ENCODE data around the gene DENND2A. TPM values are rescaled to one million over a fixed set of nuclear protein-coding genes. Genes with fewer than 3 reads are reported as not detected.

Gene DENND2A
- polyA plus RNA-seq, 2 of the 4 experiments (the other 2 are of a cell fraction): 0.37 to 0.63 TPM

DNA sequence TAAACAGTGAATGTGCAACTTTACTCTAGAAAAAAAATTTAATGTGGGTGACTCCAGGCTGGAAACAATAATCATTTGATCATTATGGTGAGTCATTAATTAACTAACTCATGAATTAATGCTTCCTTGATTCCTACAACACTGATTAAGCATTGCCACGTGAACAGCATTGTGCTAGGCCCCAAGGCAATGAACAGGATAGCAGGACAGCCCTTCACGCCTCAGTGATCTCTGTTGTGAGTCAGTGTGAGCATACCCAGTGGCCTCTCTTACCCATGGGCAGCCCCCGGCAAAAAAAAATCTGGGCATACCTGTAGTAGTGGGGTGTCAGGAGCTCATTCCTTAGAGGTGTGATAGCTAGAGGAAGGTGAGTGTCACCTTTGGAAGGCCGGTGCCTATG is 76.0 kb downstream of the DENND2A start (continued):
- TF ChIP-seq, protein P1, sequence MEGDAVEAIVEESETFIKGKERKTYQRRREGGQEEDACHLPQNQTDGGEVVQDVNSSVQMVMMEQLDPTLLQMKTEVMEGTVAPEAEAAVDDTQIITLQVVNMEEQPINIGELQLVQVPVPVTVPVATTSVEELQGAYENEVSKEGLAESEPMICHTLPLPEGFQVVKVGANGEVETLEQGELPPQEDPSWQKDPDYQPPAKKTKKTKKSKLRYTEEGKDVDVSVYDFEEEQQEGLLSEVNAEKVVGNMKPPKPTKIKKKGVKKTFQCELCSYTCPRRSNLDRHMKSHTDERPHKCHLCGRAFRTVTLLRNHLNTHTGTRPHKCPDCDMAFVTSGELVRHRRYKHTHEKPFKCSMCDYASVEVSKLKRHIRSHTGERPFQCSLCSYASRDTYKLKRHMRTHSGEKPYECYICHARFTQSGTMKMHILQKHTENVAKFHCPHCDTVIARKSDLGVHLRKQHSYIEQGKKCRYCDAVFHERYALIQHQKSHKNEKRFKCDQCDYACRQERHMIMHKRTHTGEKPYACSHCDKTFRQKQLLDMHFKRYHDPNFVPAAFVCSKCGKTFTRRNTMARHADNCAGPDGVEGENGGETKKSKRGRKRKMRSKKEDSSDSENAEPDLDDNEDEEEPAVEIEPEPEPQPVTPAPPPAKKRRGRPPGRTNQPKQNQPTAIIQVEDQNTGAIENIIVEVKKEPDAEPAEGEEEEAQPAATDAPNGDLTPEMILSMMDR (IDR thresholded peaks at IDR 0.05): no peak
- no peak for TF ChIP-seq RARB (CRISPR knock-in tag; IDR thresholded peaks at IDR 0.05)

DNA sequence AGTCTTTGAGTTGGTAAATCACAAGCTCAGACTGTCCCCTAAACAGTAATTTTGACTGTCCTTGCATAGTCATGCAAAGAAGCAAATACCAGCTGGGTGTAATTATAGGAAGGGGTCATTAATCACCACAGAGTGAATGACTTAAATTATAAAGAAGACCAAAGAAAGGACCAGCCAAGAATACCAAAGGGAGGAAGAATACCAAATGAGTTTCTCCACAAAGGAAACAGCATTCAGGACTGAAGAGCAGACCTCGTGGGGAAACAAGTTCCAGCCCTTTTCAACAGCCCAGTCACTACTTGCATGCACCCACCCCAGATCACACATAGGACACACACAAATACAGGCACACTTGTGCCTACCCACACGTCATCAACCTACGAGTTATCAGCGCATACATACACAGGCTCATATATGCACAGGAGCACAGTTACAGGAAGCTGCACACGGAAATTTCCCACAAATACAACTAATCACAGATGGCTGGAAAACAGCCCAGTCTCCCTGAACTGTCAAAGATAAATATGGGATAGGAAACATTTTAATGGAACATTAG is 77.6 kb downstream of the DENND2A start:
- CTCF ChIA-PET: interaction anchor here (1.1 to 2.6 kb wide), 3 partner anchors 12 to 90 kb away, joined by 3 to 5 read pairs (median 4); no protein-coding TSS in a partner anchor
- no peak for DNase-seq (ENCODE audit: low read depth in 1 of 2, low spot score in 1 of 2)
- H3K9me3 ChIP-seq: no peaks in the 10 kb centered on the region
- no peak overlapping the region for H3K27ac ChIP-seq
- POLR2A ChIA-PET: no interaction called here
- WGBS (ENCODE audit: missing lambda C conversion rate): 68% methylated on average over 5 of the region's 5 CpGs
- no peak overlapping the region for H3K4me3 ChIP-seq
- no peak overlapping the region for H3K4me2 ChIP-seq
- no peak for FAIRE-seq
- peaks cover 25% of the 10 kb centered on the region for H3K4me1 ChIP-seq
- no peak for TF ChIP-seq HEYL (CRISPR knock-in tag; IDR thresholded peaks at IDR 0.05)
- ATAC-seq: no peak

DNA sequence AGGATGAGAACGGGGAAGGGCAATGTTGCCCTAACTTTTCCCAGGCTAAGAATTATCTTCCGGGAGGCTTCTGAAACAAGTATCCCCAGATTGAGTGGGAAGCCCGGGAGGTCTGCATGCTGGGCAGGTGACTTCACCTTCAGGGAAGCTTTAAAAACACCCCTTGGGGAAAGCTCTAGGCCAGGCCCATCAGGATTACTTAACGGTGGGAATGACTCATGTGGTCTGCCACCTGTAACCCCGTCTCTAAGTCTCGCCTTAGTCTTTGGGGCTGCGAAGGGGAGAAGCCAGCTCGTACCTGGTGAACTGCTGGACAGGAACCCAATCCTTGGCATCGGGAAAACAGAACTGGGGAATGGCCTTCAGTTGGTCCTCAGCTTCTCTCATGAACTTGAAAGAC is 81.2 kb downstream of the DENND2A start:
- CTCF ChIA-PET: interaction anchor here (0.8 to 2.0 kb wide), 3 partner anchors 10 to 42 kb away, joined by 3 to 7 read pairs (median 5); no protein-coding TSS in a partner anchor
- POLR2A ChIA-PET: no interaction called here
- no peak for TF ChIP-seq MYC (IDR thresholded peaks at IDR 0.05; ENCODE audit: borderline replicate concordance, low read length)
- TF ChIP-seq TFCP2L1 (CRISPR knock-in tag; IDR thresholded peaks at IDR 0.05): no peak
- no peak for TF ChIP-seq CHD4 (IDR thresholded peaks at IDR 0.05; ENCODE audit: borderline replicate concordance)
- TF ChIP-seq RFX5 (IDR thresholded peaks at IDR 0.05): no peak
- no peak for TF ChIP-seq TP53 (CRISPR knock-in tag; IDR thresholded peaks at IDR 0.05)
- no peak for TF ChIP-seq KDM5A (IDR thresholded peaks at IDR 0.05)
- no peak for TF ChIP-seq HOXA7 (CRISPR knock-in tag; IDR thresholded peaks at IDR 0.05)
- TF ChIP-seq ZC3H11A (IDR thresholded peaks at IDR 0.05): no peak
- TF ChIP-seq ZSCAN20 (CRISPR knock-in tag; IDR thresholded peaks at IDR 0.05): no peak
- TF ChIP-seq SREBF2 (IDR thresholded peaks at IDR 0.05): no peak
- 0 out of 3 replicates have a peak, but pooled peaks cover 4% of the 10 kb centered on the region for H3K4me1 ChIP-seq
- no peak overlapping the region for H3K4me2 ChIP-seq
- H3K9me3 ChIP-seq: no peaks in the 10 kb centered on the region
- no peak overlapping the region for H3K27ac ChIP-seq
- no peak for ATAC-seq
- no peak overlapping the region for H3K4me3 ChIP-seq
- no peak for FAIRE-seq
- 76% methylated on average over 9 of the region's 9 CpGs for WGBS (ENCODE audit: missing lambda C conversion rate)
- no peak for DNase-seq (ENCODE audit: low read depth in 1 of 2, low spot score in 1 of 2)

DNA sequence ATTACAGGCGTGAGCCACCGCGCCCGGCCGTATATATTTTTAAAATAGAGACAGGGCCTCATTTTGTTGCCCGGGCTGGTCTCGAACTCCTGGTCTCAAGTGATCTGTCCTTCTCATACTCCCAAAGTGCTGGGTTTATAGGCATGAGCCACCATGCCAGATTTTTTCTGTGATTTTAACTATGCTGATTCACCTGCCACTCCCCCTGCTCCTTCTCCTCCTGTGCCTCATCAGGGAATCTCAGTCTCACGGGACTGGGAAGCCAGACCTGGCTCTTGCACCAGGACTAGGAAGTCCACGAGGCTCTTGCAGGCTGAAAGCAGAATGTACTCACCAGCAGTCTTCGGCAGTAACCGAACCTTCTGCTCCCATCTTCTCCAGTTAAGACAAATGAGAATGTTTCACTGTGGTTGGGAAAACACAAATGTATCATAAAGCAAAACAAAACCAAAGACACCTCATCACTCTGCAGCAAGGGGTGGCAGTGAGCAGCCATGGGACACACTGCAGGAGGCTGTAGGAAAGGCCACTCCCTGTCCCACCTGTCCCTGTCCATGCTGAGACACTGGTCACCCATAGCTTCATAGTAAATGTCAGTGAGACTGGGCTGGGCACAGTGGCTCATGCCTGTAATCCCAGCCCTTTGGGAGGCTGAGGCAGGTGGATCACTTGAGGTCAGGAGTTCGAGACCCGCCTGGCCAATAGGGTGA is 82.6 kb downstream of the DENND2A start:
- DNase-seq (ENCODE audit: low read depth in 1 of 2, low spot score in 1 of 2) (no peak), FAIRE-seq (no peak), ATAC-seq (peak; percentile 51 to 56; a peak in 5 of 6 replicates)
- TF ChIP-seq, protein P2, sequence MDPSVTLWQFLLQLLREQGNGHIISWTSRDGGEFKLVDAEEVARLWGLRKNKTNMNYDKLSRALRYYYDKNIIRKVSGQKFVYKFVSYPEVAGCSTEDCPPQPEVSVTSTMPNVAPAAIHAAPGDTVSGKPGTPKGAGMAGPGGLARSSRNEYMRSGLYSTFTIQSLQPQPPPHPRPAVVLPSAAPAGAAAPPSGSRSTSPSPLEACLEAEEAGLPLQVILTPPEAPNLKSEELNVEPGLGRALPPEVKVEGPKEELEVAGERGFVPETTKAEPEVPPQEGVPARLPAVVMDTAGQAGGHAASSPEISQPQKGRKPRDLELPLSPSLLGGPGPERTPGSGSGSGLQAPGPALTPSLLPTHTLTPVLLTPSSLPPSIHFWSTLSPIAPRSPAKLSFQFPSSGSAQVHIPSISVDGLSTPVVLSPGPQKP (IDR thresholded peaks at IDR 0.05; ENCODE audit: low read depth, low read length): no peak
- TF ChIP-seq RAD21 (conservative IDR thresholded peaks at IDR 0.05 in 1 of 2, IDR thresholded peaks at IDR 0.05 in 1 of 2): no peak
- TF ChIP-seq, protein P3, sequence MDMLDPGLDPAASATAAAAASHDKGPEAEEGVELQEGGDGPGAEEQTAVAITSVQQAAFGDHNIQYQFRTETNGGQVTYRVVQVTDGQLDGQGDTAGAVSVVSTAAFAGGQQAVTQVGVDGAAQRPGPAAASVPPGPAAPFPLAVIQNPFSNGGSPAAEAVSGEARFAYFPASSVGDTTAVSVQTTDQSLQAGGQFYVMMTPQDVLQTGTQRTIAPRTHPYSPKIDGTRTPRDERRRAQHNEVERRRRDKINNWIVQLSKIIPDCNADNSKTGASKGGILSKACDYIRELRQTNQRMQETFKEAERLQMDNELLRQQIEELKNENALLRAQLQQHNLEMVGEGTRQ (IDR thresholded peaks at IDR 0.05): no peak
- TF ChIP-seq, protein P4, sequence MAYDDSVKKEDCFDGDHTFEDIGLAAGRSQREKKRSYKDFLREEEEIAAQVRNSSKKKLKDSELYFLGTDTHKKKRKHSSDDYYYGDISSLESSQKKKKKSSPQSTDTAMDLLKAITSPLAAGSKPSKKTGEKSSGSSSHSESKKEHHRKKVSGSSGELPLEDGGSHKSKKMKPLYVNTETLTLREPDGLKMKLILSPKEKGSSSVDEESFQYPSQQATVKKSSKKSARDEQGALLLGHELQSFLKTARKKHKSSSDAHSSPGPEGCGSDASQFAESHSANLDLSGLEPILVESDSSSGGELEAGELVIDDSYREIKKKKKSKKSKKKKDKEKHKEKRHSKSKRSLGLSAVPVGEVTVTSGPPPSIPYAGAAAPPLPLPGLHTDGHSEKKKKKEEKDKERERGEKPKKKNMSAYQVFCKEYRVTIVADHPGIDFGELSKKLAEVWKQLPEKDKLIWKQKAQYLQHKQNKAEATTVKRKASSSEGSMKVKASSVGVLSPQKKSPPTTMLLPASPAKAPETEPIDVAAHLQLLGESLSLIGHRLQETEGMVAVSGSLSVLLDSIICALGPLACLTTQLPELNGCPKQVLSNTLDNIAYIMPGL (CRISPR knock-in tag; IDR thresholded peaks at IDR 0.05; ENCODE audit: borderline replicate concordance): no peak
- TF ChIP-seq KDM1A (IDR thresholded peaks at IDR 0.05; ENCODE audit: low read depth): no peak
- TF ChIP-seq, protein P1 (IDR thresholded peaks at IDR 0.05): no peak
- no peak for TF ChIP-seq CEBPB (IDR thresholded peaks at IDR 0.05)
- TF ChIP-seq MAFK (IDR thresholded peaks at IDR 0.05; ENCODE audit: partially characterized antibody): no peak
- TF ChIP-seq, protein P5, sequence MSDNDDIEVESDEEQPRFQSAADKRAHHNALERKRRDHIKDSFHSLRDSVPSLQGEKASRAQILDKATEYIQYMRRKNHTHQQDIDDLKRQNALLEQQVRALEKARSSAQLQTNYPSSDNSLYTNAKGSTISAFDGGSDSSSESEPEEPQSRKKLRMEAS (IDR thresholded peaks at IDR 0.05): no peak
- Histone ChIP-seq H3K4me3 (no peak overlapping the region), H3K27ac (no peak overlapping the region), H3K4me2 (no peak overlapping the region), H3K9me3 (no peaks in the 10 kb centered on the region), H3K4me1 (0 out of 3 replicates have a peak, but pooled peaks cover 4% of the 10 kb centered on the region)
- CTCF ChIA-PET: interaction anchor here (0.6 to 0.7 kb wide), 2 partner anchors 22 to 81 kb away, joined by 3 to 5 read pairs; no protein-coding TSS in a partner anchor
- POLR2A ChIA-PET: no interaction called here
- WGBS (ENCODE audit: missing lambda C conversion rate): 84% methylated on average over 13 of the region's 13 CpGs

All from A549 (cell line).